ENCODE measurements around the gene ZBTB7B. TPM values are rescaled to one million over a fixed set of nuclear protein-coding genes. Genes with fewer than 3 reads are reported as not detected.

ZBTB7B gene
- total and polyA plus RNA-seq, 9 of the 15 experiments (the other 6 are each of a cell fraction or from before 2014, with no cell fraction given), result 0.04 to 46.5 (median 15.2) TPM

DNA sequence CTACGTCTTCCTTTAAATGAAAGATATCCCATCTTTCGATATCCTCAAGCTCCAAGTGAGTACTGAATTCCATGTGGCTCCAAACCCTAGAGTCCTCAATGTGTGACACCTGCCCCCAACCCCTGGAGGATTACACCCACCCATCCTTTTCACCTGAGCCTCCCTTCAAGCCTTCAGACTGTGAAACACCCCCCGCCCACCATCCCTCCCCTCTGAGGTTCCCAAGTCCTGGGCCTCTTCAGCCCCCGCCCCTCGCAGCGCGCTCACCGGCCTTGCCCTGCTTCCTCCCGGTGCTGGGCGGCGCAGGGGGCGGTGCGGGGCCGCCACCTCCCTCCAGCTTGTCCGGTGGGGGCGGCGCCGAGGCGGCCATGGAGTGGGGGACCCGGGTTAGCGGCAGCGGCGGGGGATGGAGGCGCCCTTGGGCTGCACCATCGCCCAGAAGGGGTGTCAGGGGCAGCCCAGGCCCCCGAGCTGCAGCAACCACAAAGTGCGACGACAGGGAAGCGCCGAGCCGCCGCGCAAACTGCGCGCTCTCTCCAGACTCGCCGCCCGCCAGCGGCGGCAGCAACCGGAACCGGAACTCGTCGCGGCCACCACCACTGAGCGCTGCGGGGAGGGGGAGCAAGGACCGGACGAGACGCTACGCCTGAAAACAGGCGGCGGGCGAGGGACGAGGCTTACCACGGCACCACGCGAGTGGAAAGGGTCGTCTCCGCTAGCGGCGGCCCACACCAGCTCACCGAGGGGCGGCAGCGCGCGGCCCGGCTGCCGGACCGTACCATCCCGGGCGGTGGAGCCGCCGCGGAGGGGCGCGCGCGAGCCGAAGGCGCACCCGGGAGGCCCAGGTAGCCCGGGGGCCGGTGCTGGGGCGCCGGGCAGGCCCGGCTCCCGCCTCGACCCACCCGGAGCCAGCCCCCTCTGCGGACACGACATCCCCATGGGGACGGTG is 41.1 kb upstream of the ZBTB7B start, which contains the start of gene PYGO2 (continued):
- no peak for TF ChIP-seq TFE3 (CRISPR knock-in tag; IDR thresholded peaks at IDR 0.05)
- peak; percentile 59 for TF ChIP-seq ARID4B (CRISPR knock-in tag; IDR thresholded peaks at IDR 0.05)
- no peak for TF ChIP-seq PTTG1 (tag; IDR thresholded peaks at IDR 0.05; ENCODE audit: low read depth)
- TF ChIP-seq POLR2H (tag; IDR thresholded peaks at IDR 0.05; ENCODE audit: low read depth), result peak; percentile 83
- TF ChIP-seq, protein P1, sequence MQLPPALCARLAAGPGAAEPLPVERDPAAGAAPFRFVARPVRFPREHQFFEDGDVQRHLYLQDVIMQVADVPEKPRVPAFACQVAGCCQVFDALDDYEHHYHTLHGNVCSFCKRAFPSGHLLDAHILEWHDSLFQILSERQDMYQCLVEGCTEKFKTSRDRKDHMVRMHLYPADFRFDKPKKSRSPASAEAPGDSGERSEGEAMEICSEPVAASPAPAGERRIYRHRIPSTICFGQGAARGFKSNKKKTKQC (CRISPR knock-in tag; IDR thresholded peaks at IDR 0.05), result no peak
- no peak for TF ChIP-seq RUNX1 (IDR thresholded peaks at IDR 0.05; ENCODE audit: low read depth)
- TF ChIP-seq, protein P2, sequence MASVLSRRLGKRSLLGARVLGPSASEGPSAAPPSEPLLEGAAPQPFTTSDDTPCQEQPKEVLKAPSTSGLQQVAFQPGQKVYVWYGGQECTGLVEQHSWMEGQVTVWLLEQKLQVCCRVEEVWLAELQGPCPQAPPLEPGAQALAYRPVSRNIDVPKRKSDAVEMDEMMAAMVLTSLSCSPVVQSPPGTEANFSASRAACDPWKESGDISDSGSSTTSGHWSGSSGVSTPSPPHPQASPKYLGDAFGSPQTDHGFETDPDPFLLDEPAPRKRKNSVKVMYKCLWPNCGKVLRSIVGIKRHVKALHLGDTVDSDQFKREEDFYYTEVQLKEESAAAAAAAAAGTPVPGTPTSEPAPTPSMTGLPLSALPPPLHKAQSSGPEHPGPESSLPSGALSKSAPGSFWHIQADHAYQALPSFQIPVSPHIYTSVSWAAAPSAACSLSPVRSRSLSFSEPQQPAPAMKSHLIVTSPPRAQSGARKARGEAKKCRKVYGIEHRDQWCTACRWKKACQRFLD (CRISPR knock-in tag; IDR thresholded peaks at IDR 0.05), result no peak
- TF ChIP-seq TAF7 (tag; IDR thresholded peaks at IDR 0.05), result no peak
- TF ChIP-seq MIER1 (IDR thresholded peaks at IDR 0.05; ENCODE audit: low read depth), result no peak
- no peak for TF ChIP-seq ZNF507 (tag; conservative IDR thresholded peaks at IDR 0.05)

Data from K562 (cell line).